Fibroblast of pulmonary artery (primary cell): ENCODE data around the gene CKLF.
"Not testable (repeated sequence)": the region's sequence is repeated elsewhere in the genome, so short reads cannot be mapped to it uniquely, and the experiment has no call there.

Source experiments
- DNase-seq: peaks from one replicate; pipeline ENCODE4 v3.0.0-alpha.2; 2010; ENCODE audit warnings: low read depth
- H3K4me3 ChIP-seq: replicated peaks from 2 replicates; pipeline ENCODE4 v1.5.1; 2011; ENCODE audit warnings: low read depth, mild to moderate bottlenecking, control low read depth, low read length, moderate library complexity
- TF ChIP-seq, protein P1 (sequence below): IDR thresholded peaks from 2 replicates; pipeline ENCODE4 v1.5.1; 2011; ENCODE audit warnings: mild to moderate bottlenecking, control low read depth, low read length, inconsistent platforms; ENCODE audit errors: missing control alignments

CKLF gene

DNA sequence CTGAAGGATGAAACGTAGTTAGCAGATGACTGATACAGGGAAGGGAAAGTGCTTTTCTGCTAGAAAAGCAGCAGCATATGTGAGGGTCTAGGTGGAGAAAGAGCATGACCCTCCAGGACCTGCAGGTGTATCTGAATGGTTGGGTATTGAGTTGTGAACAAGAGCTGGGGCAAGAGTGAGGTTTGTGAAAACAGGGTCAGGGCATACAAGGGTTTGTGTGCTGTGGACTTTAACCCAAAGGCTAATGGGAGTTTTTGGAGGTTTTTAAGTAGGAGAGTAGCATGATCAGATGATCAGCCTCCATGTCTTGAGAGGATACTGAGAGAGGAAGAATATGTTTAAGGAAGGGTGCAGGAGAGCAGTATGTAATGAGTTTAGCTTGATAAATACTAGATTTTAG, 7.7 kb downstream of the CKLF start:
- TF ChIP-seq, protein P1, sequence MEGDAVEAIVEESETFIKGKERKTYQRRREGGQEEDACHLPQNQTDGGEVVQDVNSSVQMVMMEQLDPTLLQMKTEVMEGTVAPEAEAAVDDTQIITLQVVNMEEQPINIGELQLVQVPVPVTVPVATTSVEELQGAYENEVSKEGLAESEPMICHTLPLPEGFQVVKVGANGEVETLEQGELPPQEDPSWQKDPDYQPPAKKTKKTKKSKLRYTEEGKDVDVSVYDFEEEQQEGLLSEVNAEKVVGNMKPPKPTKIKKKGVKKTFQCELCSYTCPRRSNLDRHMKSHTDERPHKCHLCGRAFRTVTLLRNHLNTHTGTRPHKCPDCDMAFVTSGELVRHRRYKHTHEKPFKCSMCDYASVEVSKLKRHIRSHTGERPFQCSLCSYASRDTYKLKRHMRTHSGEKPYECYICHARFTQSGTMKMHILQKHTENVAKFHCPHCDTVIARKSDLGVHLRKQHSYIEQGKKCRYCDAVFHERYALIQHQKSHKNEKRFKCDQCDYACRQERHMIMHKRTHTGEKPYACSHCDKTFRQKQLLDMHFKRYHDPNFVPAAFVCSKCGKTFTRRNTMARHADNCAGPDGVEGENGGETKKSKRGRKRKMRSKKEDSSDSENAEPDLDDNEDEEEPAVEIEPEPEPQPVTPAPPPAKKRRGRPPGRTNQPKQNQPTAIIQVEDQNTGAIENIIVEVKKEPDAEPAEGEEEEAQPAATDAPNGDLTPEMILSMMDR = no peak
- no peak for DNase-seq
- no peak overlapping the region for H3K4me3 ChIP-seq

DNA sequence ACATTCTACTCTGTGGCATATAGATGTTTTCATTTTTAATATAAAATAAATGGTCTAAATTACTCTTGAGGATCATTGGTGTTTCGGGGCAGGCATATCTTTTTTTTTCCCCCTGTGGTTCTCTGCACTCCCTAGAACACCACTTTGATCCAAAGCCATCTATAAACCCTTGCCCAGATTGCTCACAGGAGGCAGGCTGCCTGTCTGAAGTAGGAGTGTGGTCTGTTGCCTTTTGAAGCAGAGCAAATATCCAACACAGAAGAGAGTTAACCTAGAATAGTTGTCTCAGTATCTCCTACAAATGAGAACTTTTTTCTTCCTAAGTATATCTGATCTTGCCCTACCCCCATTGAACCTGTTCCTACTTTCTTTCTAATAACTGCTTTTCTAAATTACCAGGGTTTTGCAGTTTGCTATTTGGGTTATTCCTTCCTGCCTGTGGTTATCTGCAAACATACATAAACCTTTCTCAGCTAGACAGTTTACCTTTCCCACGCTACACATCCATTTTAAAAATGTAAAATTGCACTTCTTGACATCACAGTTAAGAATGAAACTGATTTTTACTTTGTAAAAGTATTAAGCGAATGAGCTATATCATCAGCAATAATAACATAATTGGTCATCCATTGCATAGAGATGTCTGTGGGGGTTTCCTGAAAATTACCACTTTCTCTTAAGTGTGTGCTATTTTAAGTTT, 9.2 kb downstream of the CKLF start:
- TF ChIP-seq, protein P1 = no peak
- H3K4me3 ChIP-seq = no peak overlapping the region
- DNase-seq = no peak

DNA sequence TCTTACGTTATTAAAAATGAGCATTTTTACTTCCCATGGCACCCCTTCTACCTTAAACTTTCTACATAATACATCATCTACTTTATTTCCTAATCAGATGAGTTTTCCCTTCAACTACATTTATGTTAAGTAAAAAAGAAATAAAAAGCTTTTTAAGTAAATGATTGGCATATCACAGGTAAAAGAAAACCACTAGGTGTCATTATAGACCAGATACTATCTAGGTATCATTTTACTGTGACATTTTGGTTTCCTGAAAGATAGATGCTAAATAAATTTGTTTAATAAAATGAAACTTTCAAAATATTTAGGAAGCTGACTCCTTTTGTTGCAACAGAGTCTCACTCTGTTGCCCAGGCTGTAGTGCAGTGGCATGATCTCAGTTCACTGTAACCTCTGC, 10.0 kb downstream of the CKLF start:
- TF ChIP-seq, protein P1 = no peak
- DNase-seq = no peak
- H3K4me3 ChIP-seq = no peak overlapping the region

DNA sequence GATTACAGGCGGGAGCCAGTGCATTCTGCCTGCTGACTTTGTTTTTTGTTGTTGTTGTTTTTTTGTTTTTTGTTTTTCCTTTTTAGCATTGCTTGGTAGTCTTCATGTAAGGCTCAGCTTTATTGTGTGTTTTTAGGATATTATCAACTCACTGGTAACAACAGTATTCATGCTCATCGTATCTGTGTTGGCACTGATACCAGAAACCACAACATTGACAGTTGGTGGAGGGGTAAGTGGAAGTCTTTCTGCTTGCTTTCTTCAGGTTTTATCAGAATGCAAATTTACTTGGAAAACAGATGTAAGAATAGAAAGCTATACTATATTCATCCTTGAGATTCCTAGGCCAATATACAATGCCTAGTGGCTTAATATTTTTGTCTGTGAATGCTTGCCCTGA, 10.6 kb downstream of the CKLF start:
- H3K4me3 ChIP-seq = no peak overlapping the region
- DNase-seq = no peak
- TF ChIP-seq, protein P1 = no peak

DNA sequence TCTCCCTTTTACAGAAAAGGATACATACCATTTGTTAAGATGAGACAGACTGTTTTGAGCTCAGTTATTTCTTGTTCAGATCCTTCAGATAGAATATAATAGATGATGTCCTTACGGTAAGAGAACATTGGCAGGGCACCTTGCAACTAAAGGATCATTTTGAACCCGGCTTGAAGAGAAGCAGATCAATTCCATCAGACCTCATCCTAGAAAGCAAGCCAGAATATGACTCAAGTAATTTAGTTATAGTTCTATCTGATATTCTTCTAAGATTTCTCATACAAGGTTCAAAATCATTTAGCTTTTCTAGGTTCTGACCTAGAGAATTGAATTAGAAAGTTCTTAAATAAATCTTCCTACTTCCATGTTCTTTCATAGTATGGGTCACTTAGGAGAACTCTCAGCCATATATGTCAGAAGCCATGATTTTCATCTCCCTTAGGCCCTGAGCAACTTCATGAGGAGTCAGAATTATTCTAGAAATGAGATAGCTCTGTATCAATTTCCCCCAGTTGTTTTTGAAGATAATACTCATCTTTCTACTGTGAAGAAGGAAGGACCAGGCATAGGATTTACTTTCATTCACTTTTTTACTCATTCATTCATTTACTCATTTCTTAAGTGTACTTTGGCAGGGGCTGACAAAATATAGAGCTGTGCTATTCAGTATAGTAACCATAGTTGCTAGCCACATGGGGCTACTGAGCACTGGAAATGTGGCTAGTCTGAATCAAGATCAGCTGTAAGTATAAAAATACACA, 11.4 kb downstream of the CKLF start:
- TF ChIP-seq, protein P1 = no peak
- DNase-seq = no peak
- no peak overlapping the region for H3K4me3 ChIP-seq

DNA sequence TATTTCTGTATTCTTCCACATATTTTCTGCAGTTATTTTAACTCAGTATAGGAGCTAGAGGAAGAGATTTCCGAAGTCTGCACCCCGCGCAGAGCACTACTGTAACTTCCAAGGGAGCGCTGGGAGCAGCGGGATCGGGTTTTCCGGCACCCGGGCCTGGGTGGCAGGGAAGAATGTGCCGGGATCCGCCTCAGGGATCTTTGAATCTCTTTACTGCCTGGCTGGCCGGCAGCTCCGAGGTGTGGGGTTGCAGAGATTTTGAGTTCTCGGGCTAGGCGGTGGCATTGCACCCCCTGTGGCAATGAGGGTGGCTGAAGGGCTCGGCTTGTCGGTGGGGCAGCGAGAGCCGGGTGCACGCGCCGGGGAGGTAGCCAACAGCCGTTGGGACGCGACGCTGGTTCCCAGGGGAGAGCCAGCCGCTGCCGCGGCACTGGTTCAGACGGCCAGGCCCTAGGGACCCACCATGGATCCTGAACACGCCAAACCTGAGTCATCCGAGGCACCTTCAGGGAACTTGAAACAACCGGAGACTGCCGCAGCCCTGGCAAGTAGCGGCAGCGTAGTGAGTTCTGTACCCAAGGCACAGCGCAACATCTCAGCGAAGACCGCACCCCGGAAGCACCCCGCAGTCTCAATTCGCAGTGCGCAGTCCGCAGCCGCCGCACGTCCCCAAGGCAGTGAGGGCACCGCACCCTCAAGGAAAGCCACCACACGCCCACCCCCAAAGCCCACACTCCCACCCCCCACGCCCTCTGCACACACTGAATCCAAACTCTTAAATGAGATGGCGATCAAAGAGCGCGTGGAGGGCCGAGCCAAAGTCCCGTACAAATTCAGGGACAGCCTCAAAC, 13.9 kb downstream of the CKLF start, which contains the start of gene CMTM1:
Gene CMTM1 (plus strand): TSS at position 389 of the 851 bp plus-strand sequence. CDS start 75 bp downstream, at position 464.
- H3K4me3 ChIP-seq = no peak within 1 kb of the TSS
- TF ChIP-seq, protein P1 = no peak
- DNase-seq = no peak

DNA sequence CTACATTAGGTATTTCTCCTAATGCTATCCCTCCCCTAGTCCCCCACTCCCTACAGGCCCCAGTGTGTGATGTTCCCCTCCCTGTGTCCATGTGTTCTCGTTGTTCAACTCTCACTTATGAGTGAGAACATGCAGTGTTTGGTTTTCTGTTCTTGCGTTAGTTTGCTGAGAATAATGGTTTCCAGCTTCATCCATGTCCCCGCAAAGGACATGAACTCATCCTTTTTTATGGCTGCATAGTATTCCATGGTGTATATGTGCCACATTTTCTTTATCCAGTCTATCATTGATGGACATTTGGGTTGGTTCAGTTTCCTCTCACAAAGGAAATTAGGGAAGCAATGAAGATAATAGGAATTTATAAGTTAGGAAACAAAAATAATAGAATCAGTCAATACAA, 14.9 kb downstream of the CKLF start:
- not testable (repeated sequence) for H3K4me3 ChIP-seq, DNase-seq
